Chondrocyte (in vitro differentiated cells): ENCODE measurements around the gene CRYBB2. TPM values are rescaled to one million over a fixed set of nuclear protein-coding genes. Genes with fewer than 3 reads are reported as not detected.

Experiments used
- DNase-seq: peaks from one replicate; pipeline ENCODE4 v3.0.0; 2021; ENCODE audit warnings: mixed read lengths, low spot score
- H3K27ac Mint-ChIP-seq: one replicate; pipeline ENCODE4 v1.8.0; 2021; ENCODE audit warnings: mild to moderate bottlenecking, moderate library complexity, mixed read lengths; ENCODE audit not compliant: unreplicated experiment
- H3K27me3 Mint-ChIP-seq: 2 replicates; pipeline ENCODE4 v1.8.0; 2021; ENCODE audit warnings: low read depth, mixed read lengths
- H3K36me3 Mint-ChIP-seq: 2 replicates; pipeline ENCODE4 v1.8.0; 2021; ENCODE audit warnings: low read depth, mixed read lengths
- H3K4me1 Mint-ChIP-seq: 2 replicates; pipeline ENCODE4 v1.8.0; 2021; ENCODE audit warnings: low read depth, mild to moderate bottlenecking, mixed read lengths
- H3K4me3 Mint-ChIP-seq: one replicate; pipeline ENCODE4 v1.8.0; 2021; ENCODE audit warnings: mild to moderate bottlenecking, moderate library complexity, mixed read lengths; ENCODE audit not compliant: unreplicated experiment
- H3K9me3 Mint-ChIP-seq: 2 replicates; pipeline ENCODE4 v1.8.0; 2021; ENCODE audit warnings: low read depth, mixed read lengths
- CTCF ChIP-seq: fragments of 200-600 bp; sonication (generic); IDR thresholded peaks from 2 replicates; pipeline ENCODE4 v1.5.0; 2021; ENCODE audit warnings: antibody characterized with exemption, mild to moderate bottlenecking, moderate library complexity
- total RNA-seq: library from RNA; stranded (reverse); gene quantifications from 3 replicates; pipeline ENCODE4 v1.2.1, GENCODE V29; 2021

The CRYBB2 gene
- total RNA-seq, 1 donor from 2014 or later, result not detected

DNA sequence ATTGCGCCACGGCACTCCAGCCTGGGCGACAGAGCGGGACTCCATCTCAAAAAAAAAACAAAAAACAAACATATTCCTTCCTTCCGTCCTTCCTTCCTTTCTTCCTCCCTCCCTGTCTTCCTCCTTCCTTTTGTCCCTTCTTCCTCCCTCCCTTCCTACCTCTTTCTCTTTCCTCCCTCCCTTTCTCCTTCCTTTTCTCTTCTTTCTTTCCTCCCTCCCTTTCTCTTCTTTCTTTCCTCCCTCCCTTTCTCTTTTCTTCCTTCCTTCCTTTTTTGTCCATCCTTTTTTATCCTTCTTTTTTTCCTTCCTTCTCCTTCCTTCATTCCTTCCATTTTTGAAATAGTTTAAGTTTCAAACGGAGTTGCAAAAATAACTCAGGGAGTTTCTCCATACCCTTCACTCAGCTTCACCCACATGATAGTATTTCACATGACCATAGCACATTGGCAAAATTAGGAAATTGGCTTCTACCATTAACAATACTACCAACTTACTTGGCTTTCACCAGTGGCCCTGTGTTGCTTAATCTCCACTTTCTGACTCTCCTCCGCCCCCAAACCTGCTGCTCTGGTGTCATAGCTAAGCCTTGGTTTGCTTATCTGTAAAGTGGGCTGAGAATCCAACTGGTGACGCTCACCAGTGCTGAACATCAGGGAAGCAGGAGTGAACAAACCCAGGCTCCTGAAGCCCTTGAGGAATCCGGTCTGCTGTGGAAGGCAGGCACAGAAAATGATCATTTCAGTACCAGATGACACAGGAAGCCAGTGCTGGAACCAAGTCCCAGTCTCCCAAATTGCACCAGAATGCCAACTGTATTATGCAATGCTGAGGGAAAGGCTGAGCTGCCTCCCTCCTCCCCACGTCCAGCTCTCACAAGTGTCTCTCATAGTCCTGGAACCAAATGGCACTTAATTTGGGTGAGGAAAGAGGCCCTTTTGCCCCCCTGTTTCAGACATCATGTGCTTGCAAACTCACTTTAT, 37.0 kb upstream of the CRYBB2 start:
- Mint-ChIP-seq H3K27me3 (no peaks in the 10 kb centered on the region), H3K4me3 (no peak overlapping the region), H3K27ac (peak overlapping the region; percentile 10), H3K4me1 (peaks cover 4% of the 10 kb centered on the region), H3K36me3 (peaks cover 45% of the 10 kb centered on the region), H3K9me3 (peaks cover 8% of the 10 kb centered on the region)
- DNase-seq, result no peak
- no peak for TF ChIP-seq CTCF

DNA sequence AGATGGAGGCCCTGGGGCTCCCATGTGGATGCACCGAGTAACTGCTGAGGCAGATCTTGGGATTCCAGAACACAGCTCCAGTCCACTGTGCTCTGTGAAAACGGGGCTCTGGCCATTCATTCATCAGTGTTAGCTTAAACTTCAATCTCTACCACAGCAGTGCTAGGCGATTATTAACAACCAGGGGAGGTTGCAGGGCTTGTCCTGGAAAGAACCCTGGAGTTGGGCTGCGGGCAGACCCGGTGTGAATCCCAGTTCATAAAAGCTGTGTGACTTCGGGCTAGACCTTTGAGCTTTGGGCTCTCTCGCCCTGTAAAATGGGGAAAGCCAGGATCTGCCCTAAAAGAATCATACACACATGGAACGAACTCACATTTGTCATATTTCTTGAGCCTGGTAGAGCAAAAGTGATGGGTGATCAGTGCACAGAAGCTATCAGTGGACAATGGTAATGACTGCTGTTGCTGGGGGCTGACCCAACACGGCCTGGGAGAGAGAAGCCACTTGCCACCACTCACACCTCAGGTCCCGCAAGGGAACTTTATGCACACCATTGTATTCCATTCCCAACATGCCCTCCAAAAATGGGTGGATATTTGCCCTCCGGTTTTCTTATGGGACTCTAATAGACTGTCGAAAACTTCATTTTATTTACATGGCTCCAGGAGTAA, 35.4 kb upstream of the CRYBB2 start:
- TF ChIP-seq CTCF, result no peak
- DNase-seq, result no peak
- H3K36me3 Mint-ChIP-seq, result peaks cover 46% of the 10 kb centered on the region
- peaks cover 4% of the 10 kb centered on the region for H3K4me1 Mint-ChIP-seq
- no peak overlapping the region for H3K27ac Mint-ChIP-seq
- peaks cover 8% of the 10 kb centered on the region for H3K9me3 Mint-ChIP-seq
- no peak overlapping the region for H3K4me3 Mint-ChIP-seq
- no peaks in the 10 kb centered on the region for H3K27me3 Mint-ChIP-seq

DNA sequence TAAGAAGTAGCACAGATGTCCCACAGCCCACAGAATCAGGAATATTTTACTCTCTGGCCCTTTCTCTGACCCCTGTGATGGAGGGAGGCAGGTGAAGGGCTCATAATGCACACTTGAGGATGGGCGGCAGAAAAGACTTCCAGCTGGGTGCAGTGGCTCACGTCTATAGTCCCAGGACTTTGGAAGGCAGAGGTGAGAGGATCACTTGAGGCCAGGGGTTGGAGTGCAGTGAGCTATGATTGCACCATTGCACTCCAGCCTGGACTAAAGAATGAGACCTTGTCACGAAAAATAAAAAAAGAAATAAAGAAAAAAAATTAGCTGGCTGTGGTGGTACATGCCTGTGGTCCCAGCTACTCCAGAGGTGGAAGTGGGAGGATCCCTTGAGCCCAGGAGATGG, 33.3 kb upstream of the CRYBB2 start:
- Mint-ChIP-seq H3K27ac (no peak overlapping the region), H3K36me3 (peaks cover 40% of the 10 kb centered on the region), H3K4me3 (no peak overlapping the region), H3K4me1 (peaks cover 4% of the 10 kb centered on the region), H3K27me3 (no peaks in the 10 kb centered on the region), H3K9me3 (no peaks in the 10 kb centered on the region)
- DNase-seq, result no peak
- no peak for TF ChIP-seq CTCF

DNA sequence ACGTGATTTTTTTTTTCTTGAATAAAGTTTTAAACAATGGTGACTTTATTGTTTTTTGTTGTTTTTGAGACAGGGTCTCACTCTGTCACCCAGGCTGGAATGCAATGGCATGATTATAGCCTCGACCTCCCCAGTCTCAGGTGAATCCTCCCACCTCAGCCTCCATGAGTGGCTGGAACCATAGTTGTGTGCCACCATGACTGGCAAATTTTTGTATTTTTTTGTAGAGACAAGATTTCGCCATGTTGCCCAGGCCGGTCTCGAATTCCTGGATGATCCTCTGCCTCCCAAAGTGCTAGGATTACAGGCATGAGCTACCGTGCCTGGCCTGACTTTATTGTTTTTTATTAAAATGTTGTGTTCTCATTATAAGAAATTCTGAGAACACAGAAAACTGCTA, 32.0 kb upstream of the CRYBB2 start:
- Mint-ChIP-seq H3K36me3 (peaks cover 39% of the 10 kb centered on the region), H3K9me3 (no peaks in the 10 kb centered on the region), H3K4me3 (no peak overlapping the region), H3K27me3 (no peaks in the 10 kb centered on the region), H3K4me1 (peaks cover under 1% of the 10 kb centered on the region), H3K27ac (no peak overlapping the region)
- DNase-seq, result no peak
- no peak for TF ChIP-seq CTCF

DNA sequence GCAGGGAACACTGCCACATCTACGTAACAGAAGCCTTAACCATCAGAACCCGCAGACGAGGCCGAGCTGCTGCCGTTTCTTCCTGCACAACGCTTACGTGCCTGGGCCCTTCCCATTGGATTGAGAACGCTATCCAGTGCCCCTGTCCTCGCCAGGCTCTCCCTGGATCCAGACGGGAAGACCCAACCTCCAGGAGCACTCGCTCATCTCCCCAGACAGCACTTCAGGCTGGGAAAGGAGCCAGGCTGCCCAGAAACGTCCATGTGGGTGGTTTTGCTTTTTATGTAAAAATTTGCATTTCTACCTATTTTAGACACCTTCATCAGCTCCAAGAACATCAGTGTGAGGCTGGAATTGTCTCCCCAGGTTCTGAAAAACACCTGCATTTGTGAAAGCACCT, 27.0 kb upstream of the CRYBB2 start:
- no peak overlapping the region for H3K4me3 Mint-ChIP-seq

More for the DNA sequence above, 27.0 kb upstream of the CRYBB2 start:
- Mint-ChIP-seq H3K27me3 (no peaks in the 10 kb centered on the region), H3K4me1 (no peaks in the 10 kb centered on the region), H3K27ac (no peak overlapping the region), H3K36me3 (peaks cover 36% of the 10 kb centered on the region), H3K9me3 (no peaks in the 10 kb centered on the region)
- no peak for TF ChIP-seq CTCF
- DNase-seq, result no peak
